COLO668 (cell line): ENCODE measurements around the gene ALDH4A1.
"Not testable (repeated sequence)": the region's sequence is repeated elsewhere in the genome, so short reads cannot be mapped to it uniquely, and the experiment has no call there.

Experiments
- DNase-seq: peaks from one replicate; lab custom pipeline; 2025; ENCODE audit not compliant: unreplicated experiment; lab: John Stamatoyannopoulos, UW

ALDH4A1 gene

GRCh38 chr1:18858070-18858688 is 44.2 kb downstream of the ALDH4A1 start:
- DNase-seq = no peak

DNA sequence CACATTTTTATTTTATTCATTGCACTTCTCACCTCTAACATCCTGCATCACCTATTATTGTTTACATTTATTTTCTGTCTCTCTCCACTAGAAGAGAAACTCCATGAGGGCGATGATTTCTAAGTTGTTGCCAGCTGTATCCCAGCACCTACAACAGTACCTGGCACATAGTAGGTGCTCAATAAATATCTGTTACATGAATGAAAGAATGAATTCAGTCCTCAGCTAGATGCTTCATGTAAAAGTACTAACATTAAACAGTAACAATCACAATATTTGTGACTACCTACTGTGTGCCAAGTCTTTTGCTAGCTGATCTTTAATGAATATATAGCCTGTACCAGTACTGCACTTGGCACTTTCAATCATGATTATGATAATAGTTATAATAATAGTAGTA is 45.9 kb downstream of the ALDH4A1 start:
- DNase-seq = no peak

GRCh38 chr1:18855573-18855972 is 46.8 kb downstream of the ALDH4A1 start:
- DNase-seq = no peak

DNA sequence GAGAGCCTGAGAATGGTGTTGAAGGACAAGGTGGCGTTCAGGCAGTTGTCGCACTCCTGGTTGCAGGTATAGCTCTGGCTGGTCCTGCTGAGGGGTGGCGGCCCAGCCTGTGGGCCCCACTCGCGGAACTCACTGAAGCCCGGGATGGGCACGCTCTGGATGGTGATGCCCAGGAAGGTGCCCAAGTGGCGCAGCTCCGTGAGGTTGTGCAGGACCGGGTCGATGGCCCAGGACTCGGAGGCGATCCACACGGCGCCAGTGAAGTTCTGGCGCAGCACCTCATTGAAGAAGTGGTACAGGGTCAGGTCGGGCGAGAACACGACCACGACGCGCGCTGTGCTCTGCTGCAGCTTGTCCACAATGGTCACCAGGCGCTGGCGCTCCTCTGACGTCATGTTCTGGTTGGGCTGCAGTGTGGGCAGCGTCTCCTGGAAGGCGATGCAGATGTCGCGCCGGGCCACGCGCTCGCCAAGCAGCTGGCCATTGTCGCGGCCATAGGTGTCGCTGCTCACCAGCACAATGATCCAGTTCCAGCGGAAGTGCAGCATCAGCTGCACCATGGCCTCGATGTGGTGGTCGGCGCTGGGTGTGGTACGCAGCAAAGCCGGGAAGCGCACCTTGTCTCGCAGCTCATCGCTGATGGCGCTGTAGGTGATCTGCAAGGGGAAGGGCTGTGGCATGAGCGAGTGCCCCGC is 47.9 kb downstream of the ALDH4A1 start:
- no peak for DNase-seq

DNA sequence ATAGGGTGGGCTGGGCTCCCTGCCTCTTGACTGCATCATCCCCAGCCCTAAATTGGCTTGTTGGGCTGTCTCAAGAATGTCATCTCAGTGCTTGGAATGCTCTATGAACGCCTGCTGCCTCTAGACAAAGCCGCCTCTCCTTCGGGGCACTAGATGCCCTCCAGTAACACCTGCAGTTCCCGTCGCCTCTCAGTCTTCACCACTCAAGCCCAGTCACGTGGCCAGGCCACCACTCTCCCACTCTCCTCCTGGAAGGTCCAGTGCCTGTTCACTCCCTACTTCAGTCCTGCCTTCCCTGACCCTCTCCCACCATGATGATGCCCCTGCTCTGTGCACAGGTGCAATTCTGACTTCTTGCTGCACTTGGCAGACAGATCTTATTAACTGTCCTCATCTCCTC is 49.9 kb downstream of the ALDH4A1 start:
- no peak for DNase-seq

GRCh38 chr1:18849261-18849711 is 53.1 kb downstream of the ALDH4A1 start:
- DNase-seq = no peak

GRCh38 chr1:18847723-18848122 is 54.6 kb downstream of the ALDH4A1 start:
- not testable (repeated sequence) for DNase-seq

DNA sequence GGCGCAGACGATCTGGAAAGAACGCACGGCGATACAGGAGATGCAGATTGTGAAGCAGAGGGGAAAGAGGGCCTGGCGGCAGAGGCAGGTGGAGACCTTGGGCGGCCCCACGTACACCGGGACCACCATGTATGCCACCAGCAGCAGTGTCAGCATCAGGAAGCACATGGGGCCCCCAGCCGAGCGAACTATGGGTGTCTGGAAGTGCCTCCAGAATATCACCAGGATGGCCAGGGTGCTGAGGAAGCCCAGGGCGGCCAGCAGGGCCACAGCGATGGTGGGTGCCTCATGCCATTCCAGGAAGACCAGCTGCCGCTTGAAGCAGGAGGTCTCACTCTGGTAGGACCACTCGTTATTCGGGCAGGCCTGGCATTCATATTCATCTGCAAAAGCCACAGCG is 62.2 kb downstream of the ALDH4A1 start:
- no peak for DNase-seq

- DNase-seq = no peak
These were observed 65.7 kb downstream of the ALDH4A1 start for GRCh38 chr1:18836654-18837053.

- not testable (repeated sequence) for DNase-seq
These were observed 70.0 kb downstream of the ALDH4A1 start for GRCh38 chr1:18832319-18832718.

DNA sequence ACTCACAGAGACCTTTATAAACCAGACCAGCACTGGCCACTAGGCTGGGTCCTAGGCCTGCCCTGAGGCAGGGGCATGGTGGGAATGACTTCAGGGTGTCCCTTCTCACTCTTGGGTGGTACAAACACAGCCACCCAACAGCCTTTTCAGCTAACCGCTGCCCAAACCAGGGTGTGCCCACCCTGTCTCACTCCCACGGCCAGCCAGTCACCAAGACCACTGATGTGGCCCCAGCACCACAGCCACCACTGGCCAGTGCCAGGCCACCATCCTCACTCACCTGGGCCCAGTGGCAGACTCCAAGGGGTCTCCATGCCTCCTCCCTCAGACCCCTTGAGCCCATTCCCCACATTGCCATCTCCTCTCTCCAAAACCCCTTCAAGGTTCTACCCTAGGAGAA is 70.7 kb downstream of the ALDH4A1 start:
- no peak for DNase-seq

GRCh38 chr1:18830596-18830995 is 71.8 kb downstream of the ALDH4A1 start:
- no peak for DNase-seq

GRCh38 chr1:18829671-18830070 is 72.7 kb downstream of the ALDH4A1 start:
- no peak for DNase-seq

DNA sequence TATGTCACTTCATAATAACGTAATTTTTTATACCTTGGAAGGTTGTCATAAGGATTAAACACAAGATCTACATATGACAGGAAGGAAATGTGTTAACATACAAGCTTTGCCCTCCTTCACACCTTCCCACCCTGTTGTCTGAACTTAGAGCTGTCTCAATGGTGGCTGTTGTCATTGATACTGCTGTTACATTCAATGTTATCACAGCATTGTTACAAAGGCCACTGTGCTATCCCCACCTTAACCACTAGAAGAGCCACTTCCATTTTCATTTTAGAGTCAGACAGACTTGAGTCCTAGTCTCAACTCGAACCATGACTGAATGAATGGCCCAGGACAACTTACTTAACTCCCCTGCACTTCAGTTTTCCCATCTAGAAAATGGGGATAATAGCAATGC is 74.1 kb downstream of the ALDH4A1 start:
- DNase-seq = no peak

GRCh38 chr1:18823438-18823837 is 78.9 kb downstream of the ALDH4A1 start:
- DNase-seq = no peak
